ENCODE results near the gene MAD1L1.

Gene MAD1L1

GRCh38 chr7:1850976-1851571 lies 381.7 kb downstream of the MAD1L1 start:
- ATAC-seq = no peak
- TF ChIP-seq ZC3H10 (CRISPR knock-in tag; IDR thresholded peaks at IDR 0.05) = no peak
- TF ChIP-seq BACH2 (CRISPR knock-in tag; IDR thresholded peaks at IDR 0.05; ENCODE audit: borderline replicate concordance) = no peak
- TF ChIP-seq CREB5 (CRISPR knock-in tag; IDR thresholded peaks at IDR 0.05; ENCODE audit: low read depth) = no peak
- no peak for TF ChIP-seq ZFP3 (CRISPR knock-in tag; IDR thresholded peaks at IDR 0.05)
- no peak for TF ChIP-seq TOX (CRISPR knock-in tag; IDR thresholded peaks at IDR 0.05; ENCODE audit: borderline replicate concordance)
- no peak for TF ChIP-seq PATZ1 (CRISPR knock-in tag; IDR thresholded peaks at IDR 0.05; ENCODE audit: borderline replicate concordance)
- TF ChIP-seq OSR1 (CRISPR knock-in tag; IDR thresholded peaks at IDR 0.05) = no peak
- TF ChIP-seq ZFP30 (CRISPR knock-in tag; IDR thresholded peaks at IDR 0.05) = no peak
- no peak for TF ChIP-seq ARNTL (CRISPR knock-in tag; IDR thresholded peaks at IDR 0.05; ENCODE audit: borderline replicate concordance, low read depth)
- no peak for TF ChIP-seq PPARA (CRISPR knock-in tag; IDR thresholded peaks at IDR 0.05; ENCODE audit: borderline replicate concordance)
- TF ChIP-seq ZNF8 (CRISPR knock-in tag; IDR thresholded peaks at IDR 0.05) = no peak
- TF ChIP-seq RARB (CRISPR knock-in tag; IDR thresholded peaks at IDR 0.05) = no peak
- TF ChIP-seq GLIS3 (CRISPR knock-in tag; IDR thresholded peaks at IDR 0.05) = no peak
- TF ChIP-seq POU6F1 (CRISPR knock-in tag; IDR thresholded peaks at IDR 0.05; ENCODE audit: borderline replicate concordance, low read depth) = no peak

GRCh38 chr7:1850111-1850975 lies 382.4 kb downstream of the MAD1L1 start:
- TF ChIP-seq ESRRG (CRISPR knock-in tag; IDR thresholded peaks at IDR 0.05) = no peak
- TF ChIP-seq ZNF8 (CRISPR knock-in tag; IDR thresholded peaks at IDR 0.05) = no peak
- no peak for TF ChIP-seq PATZ1 (CRISPR knock-in tag; IDR thresholded peaks at IDR 0.05; ENCODE audit: borderline replicate concordance)
- TF ChIP-seq CREB5 (CRISPR knock-in tag; IDR thresholded peaks at IDR 0.05; ENCODE audit: low read depth) = no peak
- no peak for TF ChIP-seq RARB (CRISPR knock-in tag; IDR thresholded peaks at IDR 0.05)
- no peak for TF ChIP-seq ARNTL (CRISPR knock-in tag; IDR thresholded peaks at IDR 0.05; ENCODE audit: borderline replicate concordance, low read depth)
- no peak for TF ChIP-seq ZNF565 (CRISPR knock-in tag; conservative IDR thresholded peaks at IDR 0.05; ENCODE audit: low read depth)
- TF ChIP-seq OSR1 (CRISPR knock-in tag; IDR thresholded peaks at IDR 0.05) = no peak
- no peak for TF ChIP-seq PPARA (CRISPR knock-in tag; IDR thresholded peaks at IDR 0.05; ENCODE audit: borderline replicate concordance)
- TF ChIP-seq ISL1 (CRISPR knock-in tag; IDR thresholded peaks at IDR 0.05) = no peak
- TF ChIP-seq SNAI2 (CRISPR knock-in tag; IDR thresholded peaks at IDR 0.05) = no peak
- no peak for TF ChIP-seq TSHZ2 (CRISPR knock-in tag; IDR thresholded peaks at IDR 0.05)
- TF ChIP-seq TCF4 (CRISPR knock-in tag; IDR thresholded peaks at IDR 0.05; ENCODE audit: borderline replicate concordance) = no peak
- no peak for TF ChIP-seq GLIS3 (CRISPR knock-in tag; IDR thresholded peaks at IDR 0.05)
- TF ChIP-seq ZFP3 (CRISPR knock-in tag; IDR thresholded peaks at IDR 0.05) = no peak
- TF ChIP-seq ZC3H10 (CRISPR knock-in tag; IDR thresholded peaks at IDR 0.05) = no peak
- TF ChIP-seq CSDC2 (CRISPR knock-in tag; IDR thresholded peaks at IDR 0.05) = no peak
- TF ChIP-seq POU6F1 (CRISPR knock-in tag; IDR thresholded peaks at IDR 0.05; ENCODE audit: borderline replicate concordance, low read depth) = no peak
- ATAC-seq = no peak

Measured in SK-N-SH treated with all-trans-retinoic acid at 6 μM for 48 hours (cell line).